ENCODE data around the gene SLC22A15. TPM values are rescaled to one million over a fixed set of nuclear protein-coding genes. Genes with fewer than 3 reads are reported as not detected.

SLC22A15 gene
- total RNA-seq (2014; rRNA removed; shearing (Covaris generic)) (14.7 and 15.0 TPM in 2 replicates), polyA plus RNA-seq (2016; fragmentation: Nextera tagmentation; extraction: Ambion mirVana) (5.7 and 6.3 TPM in 2 replicates)

DNA sequence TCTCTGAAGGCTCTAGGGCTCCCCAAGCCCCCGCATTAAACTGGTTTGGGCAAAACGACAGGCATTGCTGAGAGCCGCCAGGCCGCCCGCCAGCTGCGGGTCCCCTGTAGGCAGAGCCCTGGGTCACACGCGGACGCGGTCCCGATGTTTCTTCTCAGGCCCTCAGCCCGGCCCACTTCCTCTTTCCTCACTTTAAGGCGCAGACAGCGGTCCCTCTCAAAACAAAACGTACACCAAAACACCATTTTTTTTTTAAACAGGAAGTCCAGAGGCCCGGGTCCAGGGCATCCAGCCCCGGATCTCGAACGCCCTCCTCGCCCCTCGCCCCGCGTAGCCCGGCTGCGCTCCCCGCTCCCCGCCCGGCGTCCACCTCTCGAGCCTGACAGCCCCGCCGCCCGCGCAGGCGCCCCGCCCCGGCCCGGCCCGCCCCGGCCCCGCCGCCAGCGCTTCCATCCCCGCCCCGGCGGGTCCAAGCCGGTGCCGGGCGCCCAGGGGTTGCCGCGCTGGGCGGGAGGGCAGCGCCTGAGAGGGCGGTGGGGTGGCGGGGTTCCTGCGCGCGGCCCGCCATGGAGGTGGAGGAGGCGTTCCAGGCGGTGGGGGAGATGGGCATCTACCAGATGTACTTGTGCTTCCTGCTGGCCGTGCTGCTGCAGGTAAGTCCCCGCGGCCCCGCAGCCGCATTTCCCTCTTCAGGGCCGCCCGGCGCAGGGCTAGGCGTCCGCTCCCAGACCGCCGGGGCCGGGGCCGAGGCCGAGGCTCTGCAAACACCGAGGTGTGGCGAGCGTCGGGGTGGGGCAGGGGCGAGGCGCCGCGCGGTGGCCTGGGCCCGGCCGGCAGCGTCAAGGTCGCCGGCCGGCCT is at the start of gene SLC22A15:
SLC22A15 (plus strand) TSS at position 452 of the 859 bp plus-strand sequence; CDS start at position 567, 115 bp downstream.
- WGBS, 2 experiments (ENCODE audit: low coverage in 1 of 2, low lambda C conversion rate in 2 of 2, missing lambda C conversion rate in 2 of 2), result 1 to 2% methylated on average over 48 to 89 of the region's 91 CpGs

DNA sequence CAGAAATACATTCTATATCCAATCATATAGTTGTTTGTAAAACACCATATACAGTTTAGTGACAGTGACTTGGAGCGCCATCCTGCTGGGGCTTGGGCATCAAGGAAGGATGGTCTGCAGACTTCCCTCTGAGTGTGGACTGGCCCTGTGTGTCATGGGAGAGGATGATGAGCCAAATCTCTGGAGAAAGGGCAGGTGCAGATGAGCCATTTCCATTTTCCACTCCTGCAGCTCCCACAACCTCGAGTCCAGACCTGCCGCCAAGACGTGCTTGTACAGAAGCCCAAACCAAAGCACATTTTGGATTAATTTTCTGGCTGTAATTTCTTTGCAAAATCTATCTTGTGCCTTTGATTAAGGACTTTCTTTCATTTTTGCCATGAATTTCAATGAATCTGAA is 48.3 kb upstream of the SLC22A15 start:
- Histone ChIP-seq H3K27me3 (replicated peaks; ENCODE audit: insufficient read depth) (peaks cover 8% of the 10 kb centered on the region; the same call in 1 of the 2 replicates), H2AFZ (no peak overlapping the region), H3K9ac (no peak overlapping the region), H3K4me1 (ENCODE audit: insufficient read depth) (peaks cover 8% of the 10 kb centered on the region), H3K9me2 (ENCODE audit: insufficient read depth) (no peaks in the 10 kb centered on the region), H3K27ac (no peak overlapping the region), H4K20me1 (ENCODE audit: insufficient read depth) (no peaks in the 10 kb centered on the region), H3K4me2 (ENCODE audit: unreplicated experiment) (no peak overlapping the region), H3K79me2 (ENCODE audit: insufficient read depth) (no peaks in the 10 kb centered on the region), H3K36me3 (ENCODE audit: low read depth) (no peaks in the 10 kb centered on the region), H3F3A (ENCODE audit: insufficient read depth) (no peaks in the 10 kb centered on the region), H3K4me3 (no peak overlapping the region), H3K9me3 (ENCODE audit: low read depth) (no peaks in the 10 kb centered on the region)
- no peak for DNase-seq
- 45% methylated on average over 4 of the region's 4 CpGs for WGBS, 2 experiments (ENCODE audit: low coverage in 1 of 2, low lambda C conversion rate in 2 of 2, missing lambda C conversion rate in 2 of 2)
- in situ Hi-C loops (cut with MboI), result no loop called here
- TF ChIP-seq EZH2phosphoT487 (IDR thresholded peaks at IDR 0.05; ENCODE audit: insufficient read depth, low read depth) (no peak), EZH2 (IDR thresholded peaks at IDR 0.05; ENCODE audit: insufficient read depth, poor library complexity, severe bottlenecking) (no peak)

More for the DNA sequence above, at the start of gene SLC22A15:
- Histone ChIP-seq H3K27me3 (replicated peaks; ENCODE audit: insufficient read depth) (no peaks in the 10 kb centered on the region), H3K9me3 (ENCODE audit: low read depth) (no peaks in the 10 kb centered on the region), H3K4me1 (ENCODE audit: insufficient read depth) (peaks cover 22% of the 10 kb centered on the region), H3K4me2 (ENCODE audit: unreplicated experiment) (peak within 1 kb of the TSS; percentile 93), H3K9me2 (ENCODE audit: insufficient read depth) (no peaks in the 10 kb centered on the region), H3K9ac (peak within 1 kb of the TSS; percentile 94), H3K4me3 (peak within 1 kb of the TSS; percentile 88), H3K36me3 (ENCODE audit: low read depth) (no peaks in the 10 kb centered on the region), H3K79me2 (ENCODE audit: insufficient read depth) (peaks cover 37% of the 10 kb centered on the region), H3F3A (ENCODE audit: insufficient read depth) (peaks cover 26% of the 10 kb centered on the region), H2AFZ (peak within 1 kb of the TSS; percentile 96), H3K27ac (peak within 1 kb of the TSS; percentile 86), H4K20me1 (ENCODE audit: insufficient read depth) (no peaks in the 10 kb centered on the region; the same call in 1 of the 2 replicates)
- DNase-seq, result peak; percentile 80
- in situ Hi-C loops (cut with MboI), result loop anchor here (25.0 kb wide), 1 partner anchor 364 kb away; no protein-coding TSS in a partner anchor
- TF ChIP-seq EZH2 (IDR thresholded peaks at IDR 0.05; ENCODE audit: insufficient read depth, poor library complexity, severe bottlenecking), result no peak
- TF ChIP-seq EZH2phosphoT487 (IDR thresholded peaks at IDR 0.05; ENCODE audit: insufficient read depth, low read depth), result no peak

- no peaks in the 10 kb centered on the region for H3K36me3 ChIP-seq (ENCODE audit: low read depth)
- peak overlapping the region; percentile 47; the same call in 1 of the 2 replicates for H2AFZ ChIP-seq
- H3K9me2 ChIP-seq (ENCODE audit: insufficient read depth), result no peaks in the 10 kb centered on the region
- peak; percentile 85 for DNase-seq
- TF ChIP-seq EZH2phosphoT487 (IDR thresholded peaks at IDR 0.05; ENCODE audit: insufficient read depth, low read depth), result no peak
- TF ChIP-seq EZH2 (IDR thresholded peaks at IDR 0.05; ENCODE audit: insufficient read depth, poor library complexity, severe bottlenecking), result no peak
- in situ Hi-C loops (cut with MboI), result no loop called here
- H3K27ac ChIP-seq, result no peak overlapping the region
- no peaks in the 10 kb centered on the region for H3K9me3 ChIP-seq (ENCODE audit: low read depth)
- H3K4me3 ChIP-seq, result peak overlapping the region; percentile 26
- peaks cover 8% of the 10 kb centered on the region for H3K4me1 ChIP-seq (ENCODE audit: insufficient read depth)
- 2 to 3% methylated on average over 5 of the region's 5 CpGs for WGBS, 2 experiments (ENCODE audit: low coverage in 1 of 2, low lambda C conversion rate in 2 of 2, missing lambda C conversion rate in 2 of 2)
- H3K27me3 ChIP-seq (replicated peaks; ENCODE audit: insufficient read depth), result peaks cover 8% of the 10 kb centered on the region; the same call in 1 of the 2 replicates
- H3K4me2 ChIP-seq (ENCODE audit: unreplicated experiment), result peak overlapping the region; percentile 56
- no peaks in the 10 kb centered on the region for H3F3A ChIP-seq (ENCODE audit: insufficient read depth)
- H3K9ac ChIP-seq, result no peak overlapping the region
- no peaks in the 10 kb centered on the region for H3K79me2 ChIP-seq (ENCODE audit: insufficient read depth)
- no peaks in the 10 kb centered on the region for H4K20me1 ChIP-seq (ENCODE audit: insufficient read depth)
These were observed 46.4 kb upstream of the SLC22A15 start for GRCh38 chr1:115929881-115930280.

DNA sequence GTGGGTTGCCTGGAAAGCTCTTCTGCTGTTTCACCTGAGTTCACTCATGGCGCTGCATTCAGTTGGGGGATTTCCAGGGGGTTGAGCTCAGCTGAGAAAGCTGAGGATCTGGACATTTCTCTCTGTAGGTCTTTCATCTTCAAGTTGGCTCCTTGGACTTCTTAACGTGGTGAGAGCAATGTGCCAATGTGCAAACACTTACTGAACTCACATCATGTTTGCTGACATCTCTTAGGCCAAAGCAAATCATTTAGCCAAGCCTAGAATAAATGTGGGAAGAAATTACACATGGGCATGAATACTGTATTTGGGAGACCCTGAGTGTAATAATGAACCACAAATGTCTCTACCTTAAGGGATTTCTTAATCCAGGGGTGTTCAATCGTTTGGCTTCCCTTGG is 42.7 kb upstream of the SLC22A15 start:
- no peaks in the 10 kb centered on the region for H3K9me2 ChIP-seq (ENCODE audit: insufficient read depth)
- no peak overlapping the region for H3K9ac ChIP-seq
- no peak overlapping the region for H3K27ac ChIP-seq
- H3K4me3 ChIP-seq, result no peak overlapping the region
- 59% methylated on average over 3 of the region's 3 CpGs for WGBS, 2 experiments (ENCODE audit: low coverage in 1 of 2, low lambda C conversion rate in 2 of 2, missing lambda C conversion rate in 2 of 2)
- H3K79me2 ChIP-seq (ENCODE audit: insufficient read depth), result no peaks in the 10 kb centered on the region
- in situ Hi-C loops (cut with MboI), result no loop called here
- no peaks in the 10 kb centered on the region for H3K9me3 ChIP-seq (ENCODE audit: low read depth)
- H3K27me3 ChIP-seq (replicated peaks; ENCODE audit: insufficient read depth), result no peaks in the 10 kb centered on the region
- no peak for DNase-seq
- no peaks in the 10 kb centered on the region for H3F3A ChIP-seq (ENCODE audit: insufficient read depth)
- TF ChIP-seq EZH2 (IDR thresholded peaks at IDR 0.05; ENCODE audit: insufficient read depth, poor library complexity, severe bottlenecking) (no peak), EZH2phosphoT487 (IDR thresholded peaks at IDR 0.05; ENCODE audit: insufficient read depth, low read depth) (no peak)
- no peaks in the 10 kb centered on the region for H3K36me3 ChIP-seq (ENCODE audit: low read depth)
- H4K20me1 ChIP-seq (ENCODE audit: insufficient read depth), result no peaks in the 10 kb centered on the region
- H3K4me2 ChIP-seq (ENCODE audit: unreplicated experiment), result no peak overlapping the region
- H3K4me1 ChIP-seq (ENCODE audit: insufficient read depth), result peaks cover 8% of the 10 kb centered on the region
- no peak overlapping the region for H2AFZ ChIP-seq

All from GM23248 (cell line).